Uterine smooth muscle cell (primary cell): Measurements from ENCODE around the gene AXDND1. TPM values are rescaled to one million over a fixed set of nuclear protein-coding genes. Genes with fewer than 3 reads are reported as not detected.

Experiments
- total RNA-seq: library from RNA; depleted of rRNA; stranded (reverse); fragments of >200 nt; gene quantifications from 2 replicates; pipeline ENCODE4 v1.2.3, GENCODE V29; 2014

The AXDND1 gene
- 0.12 and 0.22 TPM in 2 replicates for total RNA-seq

GRCh38 chr1:179365342-179366092 is at the start of gene AXDND1:
Gene AXDND1, plus strand, starts transcription at chr1:179365971. Its CDS starts 539 bp downstream, at chr1:179366510.

GRCh38 chr1:179575497-179576314 is 209.9 kb downstream of the AXDND1 start, which contains the start of gene NPHS2:
Gene NPHS2, minus strand, starts transcription at chr1:179575948. Its CDS starts 84 bp downstream, at chr1:179575864.

GRCh38 chr1:179591592-179592580 is 226.1 kb downstream of the AXDND1 start, which contains the start of gene TDRD5:
Gene TDRD5, plus strand, starts transcription at chr1:179591832. Its CDS starts 784 bp downstream, at chr1:179592616.

Other genes with a start within 250 kb of the AXDND1 start
- 79.0 and 112 TPM in 2 replicates for gene ABL2, start 136.3 kb upstream of the AXDND1 start, total RNA-seq
- 41.1 and 51.5 TPM in 2 replicates for gene SOAT1, start 72.2 kb upstream of the AXDND1 start, total RNA-seq
- gene NPHS2, start 210.0 kb downstream of the AXDND1 start, total RNA-seq, result not detected in 2 replicates
- under 0.01 TPM in 1 of 2 replicates, not detected in the other for gene TDRD5, start 225.9 kb downstream of the AXDND1 start, total RNA-seq